Mammary epithelial cell (primary cell): ENCODE measurements around the gene CEP55.

Experiments
- CTCF ChIP-seq, 2 donors: IDR thresholded peaks in 1 of 2; conservative IDR thresholded peaks in 1 of 2; 2 replicates each; pipeline ENCODE4 v1.5.1; 2011 to 2012; ENCODE audit warnings: inconsistent platforms in 2 of 2, low read length in 2 of 2, mild to moderate bottlenecking in 2 of 2, control low read depth in 1 of 2, low read depth in 1 of 2; ENCODE audit not compliant: insufficient read depth in 1 of 2; ENCODE audit errors: extremely low read depth in 1 of 2
- EZH2 ChIP-seq: IDR thresholded peaks from 2 replicates; pipeline ENCODE4 v1.6.1; 2012; ENCODE audit warnings: low read length, inconsistent platforms, borderline replicate concordance

- TF ChIP-seq CTCF (conservative IDR thresholded peaks at IDR 0.05 in 1 of 2, IDR thresholded peaks at IDR 0.05 in 1 of 2; ENCODE audit: extremely low read depth in 1 of 2, insufficient read depth in 1 of 2, low read depth in 1 of 2, low read length in 2 of 2) (peak; percentile 82 to 89), EZH2 (no peak)
Measured at GRCh38 chr10:93554760-93555432, 58.5 kb downstream of the CEP55 start.
